AG09319 (cell line): ENCODE data around the gene BSG.

Experiments
- DNase-seq: peaks from one replicate; pipeline ENCODE4 v3.0.0-alpha.2; 2010; ENCODE audit warnings: low read depth; ENCODE audit errors: extremely low read depth
- CTCF ChIP-seq: IDR thresholded peaks from 2 replicates; pipeline ENCODE4 v1.5.1; 2011; ENCODE audit warnings: low read depth, mild to moderate bottlenecking, inconsistent platforms, low read length, moderate library complexity

Gene BSG

GRCh38 chr19:575527-576506 is 3.4 kb downstream of the BSG start:
- no peak for DNase-seq

GRCh38 chr19:576768-577438 is 4.5 kb downstream of the BSG start:
- DNase-seq, result no peak
- no peak for TF ChIP-seq CTCF

More at GRCh38 chr19:575527-576506, 3.4 kb downstream of the BSG start:
- no peak for TF ChIP-seq CTCF

- no peak for DNase-seq
- no peak for TF ChIP-seq CTCF
These were observed 5.3 kb downstream of the BSG start for GRCh38 chr19:577439-578392.

GRCh38 chr19:579111-579841 is 6.9 kb downstream of the BSG start:
- no peak for DNase-seq
- no peak for TF ChIP-seq CTCF

- no peak for TF ChIP-seq CTCF
- DNase-seq, result no peak
These were observed 7.4 kb downstream of the BSG start for GRCh38 chr19:579842-580155.

- no peak for TF ChIP-seq CTCF
- no peak for DNase-seq
These were observed 8.0 kb downstream of the BSG start for GRCh38 chr19:580274-580835.
